SU-DHL-6 (cell line): ENCODE measurements around the gene CLCN4.

ENCODE experiments used
- CTCF ChIP-seq: fragments of 200-600 bp; sonication (generic); IDR thresholded peaks from one replicate; pipeline ENCODE4 v1.5.1; 2017; ENCODE audit warnings: antibody characterized with exemption, mild to moderate bottlenecking, low read length, moderate library complexity; ENCODE audit not compliant: insufficient read depth, poor library complexity, severe bottlenecking
- EZH2phosphoT487 ChIP-seq: fragments of 200-600 bp; sonication (generic), shearing (Covaris generic); conservative IDR thresholded peaks from 2 replicates; pipeline ENCODE4 v1.6.1; 2018; ENCODE audit warnings: mild to moderate bottlenecking, antibody characterized with exemption, low read length, moderate library complexity, mixed read lengths

DNA sequence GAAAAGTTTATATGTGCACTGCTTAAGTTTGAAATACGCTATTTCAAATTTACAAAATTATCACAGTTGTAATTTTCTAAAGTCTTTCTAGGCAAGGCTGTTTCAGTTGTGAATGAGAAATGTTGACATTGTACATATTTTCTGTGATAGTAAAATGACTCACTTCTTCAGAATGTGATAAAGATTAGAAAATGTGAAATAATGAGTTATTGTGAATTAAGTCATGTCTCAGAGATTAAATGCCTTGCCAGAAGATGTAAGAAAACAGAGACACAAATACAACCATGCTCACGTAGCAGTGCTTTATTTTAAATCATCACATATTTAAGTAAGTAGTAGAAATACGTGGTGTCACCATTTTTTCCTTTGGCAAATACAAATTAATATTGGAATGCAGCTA, 768 bp downstream of the CLCN4 start:
- no peak for TF ChIP-seq CTCF
- no peak for TF ChIP-seq EZH2phosphoT487
